ENCODE results near the gene NKD2. TPM values are rescaled to one million over a fixed set of nuclear protein-coding genes. Genes with fewer than 3 reads are reported as not detected.

NKD2 gene
- total and polyA plus RNA-seq, 9 of the 15 experiments (the other 6 are each of a cell fraction or from before 2014, with no cell fraction given): 0.09 to 0.64 (median 0.27) TPM; not detected in 5

- TF ChIP-seq MLX (CRISPR knock-in tag; conservative IDR thresholded peaks at IDR 0.05): no peak
These were observed 20.3 kb upstream of the NKD2 start (continued) for GRCh38 chr5:988322-988721.

- no peak overlapping the region for H3K4me2 ChIP-seq (ENCODE audit: insufficient read depth, low read length)
- no peaks in the 10 kb centered on the region for H3K9me3 ChIP-seq (replicated peaks; ENCODE audit: control insufficient read depth, insufficient read depth, low read depth, low read length)
- no peak overlapping the region for H3K27ac ChIP-seq (ENCODE audit: extremely low read depth, low read depth, low read length)
- H3K4me3 ChIP-seq: no peak overlapping the region
- H3K79me2 ChIP-seq (ENCODE audit: control insufficient read depth, insufficient read depth, low read length): no peaks in the 10 kb centered on the region
- intact Hi-C loops (cut with micrococcal nuclease) (loop anchor here (10.0 kb wide), 1 partner anchor 175 kb away; no protein-coding TSS in a partner anchor), in situ Hi-C loops (cut with MboI) (no loop called here)
- FAIRE-seq: peak; percentile 75
- BruUV-seq (replicated peaks): no TSS peak
- H3K36me3 ChIP-seq (ENCODE audit: control insufficient read depth, insufficient read depth, low read length): no peaks in the 10 kb centered on the region
- peak in 2 of 4 experiments; percentile 50 to 65 for DNase-seq (ENCODE audit: extremely low read depth in 1 of 4, low spot score in 3 of 4)
- no peaks in the 10 kb centered on the region; the same call in 1 of the 2 replicates for H4K20me1 ChIP-seq (replicated peaks; ENCODE audit: control insufficient read depth, insufficient read depth, low read length)
- no peak overlapping the region for H2AFZ ChIP-seq (ENCODE audit: low read depth, low read length)
- peaks cover 7 to 43% of the 10 kb centered on the region in 2 experiments; a peak in 3 of 5 replicates for H3K27me3 ChIP-seq (ENCODE audit: control insufficient read depth in 2 of 2, insufficient read depth in 2 of 2, low read length in 2 of 2)
- 7% methylated on average over 14 of the region's 14 CpGs for WGBS (ENCODE audit: insufficient coverage, low coverage, missing lambda C conversion rate)
- ATAC-seq: peak; percentile 85
- ChIA-PET CTCF (ENCODE audit: low intra/inter-chr PET ratio) (interaction anchor here (0.7 to 3.7 kb wide), 6 partner anchors 18 to 184 kb away, joined by 3 to 25 read pairs (median 6); partner anchors contain the start of gene NKD2), POLR2A (interaction anchor here (0.6 to 1.2 kb wide), 3 partner anchors 8 to 148 kb away, joined by 3 read pairs; no protein-coding TSS in a partner anchor)
- H3K4me1 ChIP-seq (replicated peaks in 1 of 2; ENCODE audit: control insufficient read depth in 2 of 2, insufficient read depth in 2 of 2, low read length in 2 of 2): no peaks in the 10 kb centered on the region; a peak in 1 of 5 replicates
- H3K9me1 ChIP-seq (ENCODE audit: control insufficient read depth, insufficient read depth, low read length): no peaks in the 10 kb centered on the region
- H3K9ac ChIP-seq (ENCODE audit: insufficient read depth in 1 of 2, low read depth in 2 of 2, low read length in 2 of 2): no peak overlapping the region
- peak; percentile 84 for TF ChIP-seq MYC (IDR thresholded peaks at IDR 0.05; ENCODE audit: low read depth, low read length)
- TF ChIP-seq MYC (CRISPR knock-in tag; IDR thresholded peaks at IDR 0.05; ENCODE audit: borderline replicate concordance, low read depth): no peak
- no peak for TF ChIP-seq POLR2H (tag; IDR thresholded peaks at IDR 0.05; ENCODE audit: low read depth)
- TF ChIP-seq E2F6 (IDR thresholded peaks at IDR 0.05; ENCODE audit: borderline replicate concordance in 1 of 2, extremely low read depth in 1 of 2, insufficient read depth in 1 of 2, insufficient read length in 1 of 2, low read depth in 1 of 2, low read length in 1 of 2, poor library complexity in 1 of 2, severe bottlenecking in 1 of 2): peak in 1 of 2 experiments; percentile 25
- no peak for TF ChIP-seq JUN (IDR thresholded peaks at IDR 0.05; ENCODE audit: borderline replicate concordance, low read depth, low read length)
- no peak for TF ChIP-seq JUN (CRISPR knock-in tag; IDR thresholded peaks at IDR 0.05; ENCODE audit: borderline replicate concordance)
- TF ChIP-seq STAG1 (CRISPR knock-in tag; IDR thresholded peaks at IDR 0.05; ENCODE audit: borderline replicate concordance): peak; percentile 90; the same call in 1 of the 2 replicates
These were observed 18.6 kb upstream of the NKD2 start for GRCh38 chr5:989961-990530.

Data from K562 (cell line).